Urinary bladder (tissue), 4 donors: ENCODE data around the gene TIAM1. TPM values are rescaled to one million over a fixed set of nuclear protein-coding genes. Genes with fewer than 3 reads are reported as not detected.

Source experiments
- DNase-seq: peaks from one replicate; pipeline ENCODE4 v3.0.0-alpha.2; 2015; ENCODE audit errors: extremely low spot score
- H3K27ac ChIP-seq: one replicate; pipeline ENCODE4 v1.5.1; 2013; ENCODE audit warnings: low read depth, mild to moderate bottlenecking, moderate library complexity
- H3K36me3 ChIP-seq: one replicate; pipeline ENCODE4 v1.6.1; 2013; ENCODE audit warnings: mild to moderate bottlenecking, moderate library complexity; ENCODE audit not compliant: insufficient read depth
- H3K4me1 ChIP-seq: one replicate; pipeline ENCODE4 v1.6.1; 2013; ENCODE audit warnings: mild to moderate bottlenecking, moderate library complexity; ENCODE audit not compliant: insufficient read depth
- H3K4me3 ChIP-seq: one replicate; pipeline ENCODE4 v1.5.1; 2013; ENCODE audit warnings: low read depth, low read length
- WGBS: extraction: QIAGEN DNeasy Blood & Tissue Kit; methylation state at CpG from one replicate; pipeline ENCODE4 v1.1.7; 2013; 5-methylcytosine and 5-hydroxymethylcytosine counted together
- polyA plus RNA-seq: library from polyadenylated mRNA; stranded (reverse); fragments of 200-250 nt; gene quantifications from one replicate; pipeline ENCODE4 v1.2.3, GENCODE V29; 2013
- total RNA-seq: library from RNA; depleted of rRNA; stranded (reverse); fragments of >200 nt; gene quantifications from one replicate; pipeline ENCODE4 v1.2.3, GENCODE V29; 2014
- donor health status: healthy with polysubstance abuse.
- donor health status: healthy.

The TIAM1 gene
- total and polyA plus RNA-seq, 2 donors, result 10.0 to 36.0 TPM

- Histone ChIP-seq H3K4me1 (no peaks in the 10 kb centered on the region), H3K4me3 (no peak overlapping the region), H3K27ac (no peak overlapping the region), H3K36me3 (no peaks in the 10 kb centered on the region)
- 77% methylated on average over 12 of the region's 12 CpGs for WGBS
- DNase-seq, result no peak
Observed at GRCh38 chr21:31335957-31336738, 7.9 kb downstream of the TIAM1 start.

- Histone ChIP-seq H3K36me3 (no peaks in the 10 kb centered on the region), H3K4me3 (no peak overlapping the region), H3K4me1 (no peaks in the 10 kb centered on the region), H3K27ac (no peak overlapping the region)
- no peak for DNase-seq
- WGBS, result 88% methylated on average over 10 of the region's 10 CpGs
Observed at GRCh38 chr21:31334648-31335121, 9.4 kb downstream of the TIAM1 start.

DNA sequence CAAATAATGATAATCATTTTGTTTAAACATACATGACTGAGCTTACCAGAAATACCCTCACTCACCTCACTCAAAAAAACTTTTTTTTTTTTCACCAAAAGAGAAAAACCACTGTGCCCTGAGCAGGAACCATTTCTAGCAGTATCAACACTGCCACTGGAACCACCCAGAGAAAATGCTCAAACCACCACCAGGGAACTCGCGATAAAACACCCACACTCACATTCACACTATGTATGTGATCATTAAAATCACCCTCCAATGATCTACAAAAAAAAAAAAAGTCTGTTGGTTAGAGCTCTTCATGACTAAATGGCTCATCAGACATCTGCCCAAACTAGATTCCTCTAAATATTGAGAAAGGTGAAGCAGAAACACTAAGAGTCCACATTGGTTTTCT lies 11.5 kb downstream of the TIAM1 start:
- no peak overlapping the region for H3K4me3 ChIP-seq
- no peaks in the 10 kb centered on the region for H3K36me3 ChIP-seq
- H3K27ac ChIP-seq, result no peak overlapping the region
- WGBS, result 77% methylated on average over 2 of the region's 2 CpGs
- no peaks in the 10 kb centered on the region for H3K4me1 ChIP-seq
- no peak for DNase-seq

- H3K4me1 ChIP-seq, result no peaks in the 10 kb centered on the region
- no peaks in the 10 kb centered on the region for H3K36me3 ChIP-seq
- DNase-seq, result no peak
- no peak overlapping the region for H3K4me3 ChIP-seq
- no peak overlapping the region for H3K27ac ChIP-seq
- 79% methylated on average over 2 of the region's 2 CpGs for WGBS
Observed at GRCh38 chr21:31331231-31331630, 12.8 kb downstream of the TIAM1 start.

DNA sequence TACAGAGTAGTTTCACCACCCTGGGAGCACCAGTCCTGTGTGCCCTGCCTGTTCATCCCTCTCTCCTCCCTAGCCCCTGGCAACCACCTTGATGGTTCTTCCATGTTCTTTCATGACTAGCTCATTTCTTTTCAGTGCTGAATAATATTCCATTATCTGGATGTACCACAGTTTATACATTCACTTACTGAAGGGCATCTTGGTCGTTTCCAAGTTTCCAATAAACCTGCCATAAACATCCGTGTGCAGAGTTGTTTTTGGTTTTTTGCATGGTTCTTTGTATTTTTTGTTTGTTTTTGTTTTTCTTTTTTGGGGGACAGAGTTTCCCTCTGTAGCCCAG lies 13.9 kb downstream of the TIAM1 start:
- Histone ChIP-seq H3K4me3 (no peak overlapping the region), H3K27ac (no peak overlapping the region), H3K36me3 (no peaks in the 10 kb centered on the region), H3K4me1 (no peaks in the 10 kb centered on the region)
- no peak for DNase-seq
- 89% methylated on average over 2 of the region's 2 CpGs for WGBS

DNA sequence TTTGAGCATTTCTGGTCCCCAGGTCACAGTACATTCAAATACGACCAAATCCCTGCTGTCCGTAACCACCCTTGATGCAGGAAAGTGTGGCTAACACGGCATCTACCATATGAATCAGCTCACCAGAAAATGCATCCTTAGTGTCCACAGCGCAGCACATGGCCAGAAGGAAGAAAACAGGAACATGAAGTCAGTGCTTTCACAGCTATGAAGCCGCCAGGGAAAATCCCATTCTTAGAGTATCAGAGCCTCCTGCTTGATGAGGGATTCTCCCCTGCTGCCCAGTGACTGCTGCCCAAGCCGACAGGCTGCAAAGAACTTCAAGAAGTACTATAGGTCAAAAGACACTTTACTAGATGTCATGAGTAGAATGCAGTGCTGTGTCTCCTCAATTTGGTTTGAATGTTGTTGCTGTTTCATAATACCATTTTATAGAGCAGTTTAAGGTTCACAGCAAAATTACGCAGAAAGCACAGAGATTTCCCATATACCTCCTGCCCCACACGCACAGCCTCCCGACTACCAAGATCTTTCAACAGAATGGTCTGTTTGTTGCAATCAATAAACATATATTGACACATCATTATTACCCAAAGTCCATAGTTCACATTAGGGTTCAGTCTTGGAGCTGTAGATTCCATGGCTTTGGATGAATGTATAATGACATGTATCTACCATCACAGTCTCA lies 14.5 kb downstream of the TIAM1 start:
- no peak overlapping the region for H3K27ac ChIP-seq
- no peaks in the 10 kb centered on the region for H3K4me1 ChIP-seq
- no peak overlapping the region for H3K4me3 ChIP-seq
- DNase-seq, result no peak
- H3K36me3 ChIP-seq, result no peaks in the 10 kb centered on the region
- 93% methylated on average over 9 of the region's 9 CpGs for WGBS

DNA sequence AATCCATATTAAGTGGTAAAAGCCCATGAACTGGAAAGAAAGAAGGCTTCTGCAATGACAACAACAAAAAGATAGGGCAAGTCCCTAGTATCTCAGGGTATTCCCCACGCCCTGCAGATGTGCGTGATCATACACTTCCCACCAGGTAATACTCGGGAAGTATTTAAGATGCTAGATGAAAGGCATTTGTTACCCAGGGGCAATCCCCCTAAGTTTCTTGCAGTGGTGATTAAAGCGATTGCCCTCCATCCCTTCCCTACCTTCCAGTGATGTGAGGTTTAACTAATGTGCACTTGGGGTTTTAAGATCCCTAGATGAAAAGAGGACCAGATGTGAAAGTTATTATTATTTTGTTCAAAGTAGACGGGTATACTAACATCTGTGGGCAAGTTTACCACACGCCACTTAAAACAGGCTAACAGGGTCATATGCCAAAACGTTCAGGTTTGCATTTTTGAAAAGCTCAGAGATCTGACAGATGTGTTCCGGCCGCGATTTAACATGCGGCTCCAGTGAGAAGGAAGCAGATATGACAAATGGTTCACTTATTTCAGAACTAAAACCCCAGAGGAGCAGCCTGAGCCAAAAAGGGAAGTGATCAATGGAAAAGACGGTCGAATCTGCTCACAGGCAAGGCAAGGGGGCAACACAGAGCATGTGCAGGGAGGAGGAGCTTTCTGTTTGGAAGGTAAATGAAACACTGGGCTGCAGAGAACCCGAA lies 17.4 kb downstream of the TIAM1 start:
- no peak overlapping the region for H3K4me3 ChIP-seq
- DNase-seq, result no peak
- 70% methylated on average over 14 of the region's 14 CpGs for WGBS

GRCh38 chr21:31318971-31319370 lies 25.1 kb downstream of the TIAM1 start:
- no peak overlapping the region for H3K4me3 ChIP-seq
- H3K27ac ChIP-seq, result no peak overlapping the region
- no peaks in the 10 kb centered on the region for H3K36me3 ChIP-seq
- WGBS, result 83% methylated on average over 2 of the region's 2 CpGs
- no peak for DNase-seq
- no peaks in the 10 kb centered on the region for H3K4me1 ChIP-seq

More for the DNA sequence above, 17.4 kb downstream of the TIAM1 start:
- H3K27ac ChIP-seq, result no peak overlapping the region
- H3K4me1 ChIP-seq, result no peaks in the 10 kb centered on the region
- no peaks in the 10 kb centered on the region for H3K36me3 ChIP-seq

- Histone ChIP-seq H3K4me1 (no peaks in the 10 kb centered on the region), H3K27ac (no peak overlapping the region), H3K4me3 (no peak overlapping the region), H3K36me3 (no peaks in the 10 kb centered on the region)
- DNase-seq, result no peak
- 98% methylated on average over 1 of the region's 1 CpG for WGBS
Observed at GRCh38 chr21:31317688-31318087, 26.4 kb downstream of the TIAM1 start.

GRCh38 chr21:31316488-31317169 lies 27.4 kb downstream of the TIAM1 start:
- Histone ChIP-seq H3K36me3 (no peaks in the 10 kb centered on the region), H3K4me3 (no peak overlapping the region), H3K4me1 (no peaks in the 10 kb centered on the region), H3K27ac (no peak overlapping the region)
- WGBS, result 87% methylated on average over 9 of the region's 9 CpGs
- no peak for DNase-seq

- Histone ChIP-seq H3K4me1 (no peaks in the 10 kb centered on the region), H3K4me3 (no peak overlapping the region), H3K27ac (no peak overlapping the region), H3K36me3 (no peaks in the 10 kb centered on the region)
- no peak for DNase-seq
- 85% methylated on average over 3 of the region's 3 CpGs for WGBS
Observed at GRCh38 chr21:31316072-31316471, 28.0 kb downstream of the TIAM1 start.

GRCh38 chr21:31310750-31311149 lies 33.3 kb downstream of the TIAM1 start:
- Histone ChIP-seq H3K36me3 (no peaks in the 10 kb centered on the region), H3K27ac (no peak overlapping the region), H3K4me3 (no peak overlapping the region), H3K4me1 (no peaks in the 10 kb centered on the region)
- peak; percentile 23 for DNase-seq
- WGBS, result 57% methylated on average over 7 of the region's 7 CpGs

DNA sequence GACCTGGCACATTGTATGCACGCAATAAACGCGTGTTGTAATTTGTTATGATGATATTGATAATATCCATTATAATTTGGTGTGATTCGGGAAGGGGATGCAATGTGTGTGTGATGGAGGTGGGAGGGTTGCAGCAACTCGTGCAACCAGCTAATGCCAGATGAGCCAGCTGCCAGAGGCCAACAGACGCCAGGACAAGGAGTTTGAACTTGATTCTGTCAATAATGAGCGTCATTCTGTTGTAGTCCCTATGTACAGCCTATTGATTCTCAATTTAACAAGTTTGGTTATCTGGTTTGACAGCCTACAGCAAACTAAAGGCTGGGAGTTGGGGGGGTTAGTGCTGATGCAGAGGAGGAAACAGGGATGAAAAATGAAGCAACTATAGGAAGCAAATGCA lies 35.5 kb downstream of the TIAM1 start:
- no peak overlapping the region for H3K4me3 ChIP-seq

More for the DNA sequence above, 35.5 kb downstream of the TIAM1 start:
- no peaks in the 10 kb centered on the region for H3K36me3 ChIP-seq
- WGBS, result 92% methylated on average over 7 of the region's 7 CpGs
- no peak overlapping the region for H3K27ac ChIP-seq
- DNase-seq, result no peak
- no peaks in the 10 kb centered on the region for H3K4me1 ChIP-seq
